Measurements from ENCODE around the gene KDM7A.

Gene KDM7A

DNA sequence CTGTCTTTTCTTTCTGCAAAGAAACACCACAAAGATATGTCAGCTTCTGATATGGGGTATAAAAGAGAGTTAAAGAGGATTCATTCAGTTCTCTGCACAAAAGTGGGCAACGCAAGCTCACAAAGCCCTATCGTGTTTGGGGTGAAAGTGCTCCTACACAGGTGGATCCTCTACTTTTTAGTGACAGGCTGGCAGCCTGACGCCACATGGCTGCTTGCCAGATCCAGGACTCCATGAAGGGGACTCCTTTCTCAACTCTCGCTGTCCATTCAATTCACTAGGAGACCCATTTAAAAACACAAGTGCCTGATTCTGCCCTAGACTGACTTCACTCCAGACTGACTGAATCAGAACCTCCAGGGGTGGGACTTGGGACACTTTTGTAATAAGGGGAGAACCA is 122.0 kb downstream of the KDM7A start:
- DNase-seq = no peak
- ATAC-seq = no peak

DNA sequence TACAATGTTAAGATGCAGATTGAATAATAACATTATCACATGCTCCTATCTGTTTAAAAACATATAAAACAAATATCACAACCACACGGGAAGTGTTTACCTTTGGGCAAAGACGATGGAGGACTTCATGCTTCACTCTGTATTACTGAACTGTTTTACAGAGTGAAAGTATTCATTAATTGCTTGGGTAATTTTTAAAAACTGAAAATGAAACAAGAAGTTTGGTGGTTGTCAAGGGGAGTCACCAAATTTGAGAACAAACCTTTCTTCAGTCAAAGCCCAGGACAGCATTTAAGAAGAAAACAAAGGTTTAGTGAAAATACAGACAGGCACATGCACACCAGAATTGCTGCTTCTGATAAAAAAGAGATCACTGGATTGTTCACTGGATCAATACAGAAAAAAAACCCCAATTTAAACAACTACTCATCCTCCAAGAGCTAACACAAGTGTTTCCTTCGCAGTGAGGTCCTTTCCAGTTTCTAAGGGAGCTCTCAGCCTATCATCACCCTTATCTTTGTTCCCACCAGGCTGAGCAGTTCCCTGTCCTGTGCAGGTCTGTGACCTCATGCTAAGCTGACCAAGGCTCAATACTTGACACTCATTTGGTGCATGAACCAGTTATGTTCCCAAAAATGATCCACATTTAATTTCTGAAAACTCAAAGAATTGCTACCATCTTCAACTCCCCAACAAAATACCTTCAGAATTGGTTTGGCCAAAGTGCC is 122.8 kb downstream of the KDM7A start:
- DNase-seq (no peak), ATAC-seq (no peak)

DNA sequence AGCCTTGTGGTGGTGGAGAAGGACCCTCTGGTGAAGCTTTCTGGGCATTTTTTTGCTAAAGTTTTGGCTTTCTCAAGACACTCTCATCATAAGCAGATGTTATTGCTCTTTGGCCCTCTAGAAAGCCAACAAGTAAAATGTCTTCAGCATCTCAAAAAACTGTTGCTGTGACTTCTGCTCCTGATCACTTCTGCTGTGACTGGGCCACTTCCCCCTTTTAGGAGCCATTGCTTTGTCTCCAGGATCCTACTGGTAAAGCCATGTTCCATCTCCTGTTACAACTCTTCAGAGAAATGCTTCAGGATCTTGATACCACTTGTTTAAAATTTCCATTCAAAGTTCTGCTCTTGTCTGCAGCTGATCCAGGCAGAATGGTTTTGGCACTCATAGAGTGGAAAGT is 125.0 kb downstream of the KDM7A start:
- DNase-seq (no peak), ATAC-seq (no peak)

DNA sequence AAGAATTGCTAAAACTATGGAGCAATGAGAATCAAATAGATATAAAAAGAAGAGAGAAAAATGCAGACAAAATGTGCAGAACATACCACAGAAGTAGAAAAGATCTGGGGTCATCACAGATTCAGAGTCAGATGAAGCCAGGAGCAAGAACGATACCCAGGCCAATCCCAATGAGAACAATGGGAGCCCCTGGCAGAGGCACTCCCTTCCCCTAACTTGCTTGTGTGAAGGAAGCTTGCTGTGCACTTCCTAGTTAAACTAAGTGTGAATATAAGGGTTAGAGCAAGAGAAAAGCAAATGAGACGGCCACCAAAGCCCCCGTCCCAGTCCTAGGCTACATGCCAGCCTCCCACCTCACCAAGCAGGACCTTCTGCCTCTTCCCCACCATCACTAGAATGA is 126.7 kb downstream of the KDM7A start:
- DNase-seq (no peak), ATAC-seq (no peak)

DNA sequence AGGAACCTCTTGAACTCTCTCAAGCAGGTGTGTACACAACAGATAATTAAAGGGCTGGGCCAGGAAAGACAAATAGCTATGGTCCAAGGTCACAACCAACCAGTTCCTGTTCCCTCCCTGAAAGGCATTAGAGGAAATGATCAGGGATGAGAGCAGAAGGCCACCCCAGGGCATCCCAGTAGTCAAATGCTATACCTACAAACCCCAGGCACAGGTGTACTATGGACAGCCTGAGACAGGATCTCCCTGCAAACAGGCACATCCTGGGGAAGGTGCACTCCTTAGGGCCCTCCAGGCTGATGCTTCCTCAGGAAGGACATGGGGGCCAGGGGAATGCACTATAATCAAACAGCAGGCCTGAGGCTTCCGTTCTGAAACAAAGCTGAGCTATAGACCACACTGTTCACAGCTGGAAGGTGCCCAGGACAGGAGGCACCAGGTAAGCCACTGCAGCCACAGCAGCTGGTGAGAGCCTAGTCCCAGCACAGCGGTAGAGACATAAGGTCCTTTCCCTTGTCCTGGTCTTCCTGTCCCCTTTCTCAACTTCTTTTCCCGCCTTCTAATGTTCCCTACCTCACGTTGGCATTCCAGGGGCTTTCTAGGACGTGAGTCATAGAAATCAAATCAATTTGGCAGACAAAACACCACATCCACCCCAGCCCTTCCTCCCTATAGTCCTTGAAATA is 127.3 kb downstream of the KDM7A start:
- ATAC-seq (no peak), DNase-seq (no peak)

DNA sequence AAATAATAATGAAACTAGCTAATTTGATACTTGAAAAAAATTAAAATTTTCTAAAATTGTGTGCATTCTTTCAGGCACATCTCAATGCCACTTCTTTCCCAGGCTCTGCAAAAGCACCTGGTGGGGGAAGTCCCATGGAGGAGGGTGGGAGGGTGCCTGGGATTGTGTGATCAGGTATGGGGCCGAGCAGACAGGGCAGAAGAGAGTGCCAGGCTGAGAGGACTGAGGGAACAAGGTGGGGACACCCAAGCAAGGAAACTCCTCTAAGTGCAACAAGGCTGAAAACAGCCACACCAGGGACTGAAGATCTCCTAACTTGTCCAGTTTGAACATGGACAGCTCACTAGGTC is 127.8 kb downstream of the KDM7A start:
- DNase-seq (no peak), ATAC-seq (no peak)

DNA sequence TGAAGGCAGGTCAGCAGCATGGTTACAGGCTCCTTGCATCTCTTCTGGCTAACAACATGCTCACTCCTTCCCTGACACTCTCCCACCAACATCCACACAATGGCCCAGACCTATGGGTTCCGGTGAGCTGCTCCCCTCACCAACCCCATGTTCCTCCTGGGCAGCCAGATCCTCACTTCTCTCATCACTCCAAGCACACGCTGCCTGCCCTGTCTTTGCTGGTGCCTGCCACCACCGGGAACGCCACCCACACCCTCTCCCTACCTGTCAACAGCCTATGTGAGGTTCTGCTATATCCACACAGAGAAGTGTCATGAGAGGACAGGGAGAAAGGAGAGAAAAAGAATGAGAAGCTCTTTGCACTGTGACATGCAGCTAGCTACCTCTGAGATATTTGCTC is 128.6 kb downstream of the KDM7A start:
- DNase-seq (no peak), ATAC-seq (no peak)

DNA sequence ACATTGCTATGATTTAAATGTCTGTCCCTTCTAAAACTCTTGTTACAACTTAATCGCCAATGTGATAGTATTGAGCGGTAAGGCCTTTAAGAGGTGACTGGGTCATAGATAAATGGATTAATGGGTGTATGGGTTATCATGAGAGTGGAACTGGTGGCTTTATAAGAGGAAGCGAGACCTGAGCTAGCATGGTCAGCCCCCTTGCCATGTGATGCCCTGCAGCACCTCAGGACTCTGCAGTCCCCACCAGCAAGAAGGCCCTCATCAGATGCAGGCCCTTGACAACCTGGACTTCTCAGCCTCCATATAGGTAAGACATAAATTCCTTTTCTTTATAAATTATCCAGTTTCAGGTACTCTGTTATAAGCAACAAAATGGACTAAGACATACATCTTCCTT is 129.6 kb downstream of the KDM7A start:
- no peak for ATAC-seq
- no peak for DNase-seq

DNA sequence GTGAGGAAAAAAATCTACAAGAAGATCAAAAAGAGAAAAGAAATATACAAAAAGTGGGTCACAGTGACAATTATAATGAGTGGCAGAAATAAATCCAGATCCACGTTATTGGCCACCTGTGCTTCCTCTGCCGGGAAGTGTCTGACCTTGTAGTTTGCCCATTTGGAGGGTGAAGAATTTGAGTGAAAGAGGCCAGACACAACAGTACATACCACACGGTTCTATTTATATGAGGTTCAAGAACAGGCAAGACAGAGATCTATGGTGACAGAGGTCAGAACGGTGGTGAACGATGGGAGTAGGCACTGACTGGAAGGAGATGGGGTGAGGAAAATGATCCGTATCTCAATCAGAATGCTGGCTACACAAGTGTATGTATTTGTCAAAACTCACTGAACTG is 131.1 kb downstream of the KDM7A start:
- DNase-seq = no peak
- no peak for ATAC-seq

DNA sequence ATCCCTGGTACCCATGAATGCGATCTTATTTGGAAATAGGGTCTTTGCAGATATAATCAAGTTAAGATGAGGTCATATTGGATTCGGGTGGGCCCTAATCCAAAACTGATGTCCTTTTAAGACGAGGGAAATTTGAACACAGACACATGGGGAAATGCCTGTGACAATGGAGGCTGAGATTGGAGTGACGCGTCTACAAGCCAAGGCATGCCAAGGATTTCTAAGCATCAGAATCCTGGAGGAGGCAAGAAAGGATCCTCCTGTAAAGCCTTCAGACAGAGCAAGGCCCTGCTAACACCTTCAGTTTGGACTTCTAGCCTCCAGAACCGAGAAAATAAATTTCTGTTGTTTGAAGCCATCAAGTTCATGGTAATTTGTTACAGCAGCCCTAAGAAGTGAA is 132.5 kb downstream of the KDM7A start:
- DNase-seq (no peak), ATAC-seq (no peak)

DNA sequence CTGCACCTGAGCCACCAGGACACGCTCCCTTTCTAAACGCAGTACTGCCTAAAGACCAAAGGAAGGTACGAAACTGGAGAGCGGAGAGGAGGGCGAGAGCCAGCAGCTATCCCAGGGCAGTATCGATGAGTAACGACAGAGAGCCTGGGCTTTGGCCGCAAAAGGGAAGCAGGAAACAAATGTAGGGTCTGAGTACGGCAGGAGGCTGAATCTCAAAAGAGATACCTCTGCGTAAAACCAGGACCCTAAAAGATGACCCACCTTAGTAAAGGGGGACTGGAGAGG is 134.5 kb downstream of the KDM7A start:
- DNase-seq = no peak
- ATAC-seq = no peak

DNA sequence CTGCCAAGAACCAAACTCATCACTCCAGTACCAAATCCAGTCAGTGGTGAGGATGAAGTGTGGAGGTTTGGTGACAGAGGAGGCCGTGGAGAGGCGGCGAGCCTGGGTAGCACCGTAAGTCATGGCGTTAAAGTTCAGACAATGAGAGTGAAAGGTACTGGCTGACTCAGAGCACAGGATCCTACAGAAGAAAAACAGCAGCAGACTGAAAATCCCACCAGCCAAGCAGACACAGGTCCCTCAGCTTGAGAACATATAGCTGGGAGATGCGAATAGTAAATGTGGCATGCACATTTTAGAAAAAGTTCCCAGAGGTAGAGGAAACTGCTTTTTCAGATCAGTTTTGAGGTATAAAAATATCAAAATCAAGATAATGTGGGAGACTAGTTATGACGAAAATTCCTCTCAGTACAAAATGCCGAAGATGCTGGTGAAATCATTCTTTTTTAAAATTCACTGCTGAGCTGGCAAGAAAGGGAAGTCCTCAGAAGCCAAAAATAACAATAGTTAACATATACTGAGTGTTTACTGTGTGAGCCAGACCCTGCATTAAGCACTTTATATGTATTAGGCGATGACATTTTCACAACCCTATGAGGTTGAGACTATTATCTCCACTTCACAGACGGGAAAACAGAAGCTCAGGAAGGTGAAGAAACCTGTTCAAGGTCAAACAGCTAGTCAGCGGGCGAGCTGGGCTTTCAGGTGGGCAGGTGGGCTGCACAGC is 135.0 kb downstream of the KDM7A start:
- no peak for ATAC-seq
- DNase-seq = no peak

DNA sequence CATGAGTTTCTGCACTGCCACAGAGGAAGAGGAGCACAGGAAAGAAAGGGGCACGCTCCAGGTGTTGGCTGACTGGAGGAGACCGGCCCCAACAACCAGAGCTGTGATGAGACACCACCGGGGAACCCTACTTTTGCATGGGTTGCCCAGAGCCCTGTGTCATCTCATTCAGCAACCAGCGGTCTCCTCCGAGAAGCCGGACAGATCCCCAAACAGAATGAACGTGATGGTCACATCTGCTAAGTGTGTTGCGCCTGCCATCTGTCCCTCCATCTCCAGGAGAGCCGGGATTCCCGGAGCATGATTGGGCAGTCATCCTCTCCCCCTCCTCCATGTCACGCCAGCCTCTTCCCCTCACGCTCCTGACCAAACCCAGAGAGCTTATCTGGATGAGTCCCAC is 136.9 kb downstream of the KDM7A start:
- ATAC-seq (no peak), DNase-seq (no peak)

DNA sequence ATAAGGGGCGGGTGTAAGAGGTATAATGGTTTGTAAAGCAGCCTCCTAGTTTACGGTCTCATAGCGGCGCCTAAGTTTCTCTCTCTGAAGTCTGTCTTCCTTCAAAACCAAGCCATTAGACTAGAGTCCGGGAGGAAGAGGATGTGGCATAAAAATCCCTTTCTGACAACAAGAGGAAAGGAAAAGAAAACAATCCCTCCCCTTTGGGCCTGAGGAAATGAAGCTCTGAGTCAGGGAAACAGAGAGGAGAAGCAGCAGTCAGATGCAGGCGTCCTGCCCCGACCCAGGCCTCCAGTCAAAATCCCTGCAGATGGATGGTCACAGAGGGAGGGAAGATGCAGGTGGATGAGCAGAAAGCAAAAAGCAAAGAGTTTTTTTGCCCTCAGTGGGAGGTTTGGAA is 137.7 kb downstream of the KDM7A start:
- DNase-seq (no peak), ATAC-seq (no peak)

DNA sequence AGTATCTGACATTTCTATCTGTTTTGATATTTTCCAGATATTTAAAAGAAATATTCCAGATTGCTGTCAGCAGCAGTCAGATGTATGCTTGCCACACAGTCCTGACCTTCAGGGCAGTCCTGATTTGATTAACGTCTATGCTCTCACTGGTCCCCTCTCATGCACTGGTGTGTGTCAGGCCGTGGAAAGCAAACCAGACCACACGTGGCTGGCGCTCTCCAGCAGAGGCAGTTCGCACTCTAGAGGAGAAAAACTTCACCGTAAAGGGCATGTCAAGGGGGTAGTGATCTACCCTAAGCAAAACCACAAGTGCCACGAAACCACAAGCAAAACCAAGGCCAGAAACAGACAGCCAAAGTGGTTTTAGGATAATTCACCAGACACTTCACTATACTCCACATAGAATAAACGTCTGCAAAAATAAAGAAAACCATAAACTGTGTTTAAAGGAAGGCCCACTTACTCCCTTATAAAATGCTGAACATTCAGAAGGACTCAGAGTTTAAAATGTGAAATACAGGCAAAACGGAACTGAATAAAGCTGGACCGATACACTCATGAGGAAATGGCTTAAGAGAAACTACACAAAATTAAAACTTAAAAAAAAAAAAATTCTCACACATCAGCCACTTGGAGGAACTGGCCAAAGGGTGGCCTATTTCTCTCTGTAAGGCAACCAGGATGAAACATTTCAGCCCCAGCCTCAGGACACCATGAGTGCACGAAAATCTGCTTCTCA is 140.4 kb downstream of the KDM7A start:
- peak; percentile 93 for ATAC-seq
- DNase-seq = peak; percentile 49

DNA sequence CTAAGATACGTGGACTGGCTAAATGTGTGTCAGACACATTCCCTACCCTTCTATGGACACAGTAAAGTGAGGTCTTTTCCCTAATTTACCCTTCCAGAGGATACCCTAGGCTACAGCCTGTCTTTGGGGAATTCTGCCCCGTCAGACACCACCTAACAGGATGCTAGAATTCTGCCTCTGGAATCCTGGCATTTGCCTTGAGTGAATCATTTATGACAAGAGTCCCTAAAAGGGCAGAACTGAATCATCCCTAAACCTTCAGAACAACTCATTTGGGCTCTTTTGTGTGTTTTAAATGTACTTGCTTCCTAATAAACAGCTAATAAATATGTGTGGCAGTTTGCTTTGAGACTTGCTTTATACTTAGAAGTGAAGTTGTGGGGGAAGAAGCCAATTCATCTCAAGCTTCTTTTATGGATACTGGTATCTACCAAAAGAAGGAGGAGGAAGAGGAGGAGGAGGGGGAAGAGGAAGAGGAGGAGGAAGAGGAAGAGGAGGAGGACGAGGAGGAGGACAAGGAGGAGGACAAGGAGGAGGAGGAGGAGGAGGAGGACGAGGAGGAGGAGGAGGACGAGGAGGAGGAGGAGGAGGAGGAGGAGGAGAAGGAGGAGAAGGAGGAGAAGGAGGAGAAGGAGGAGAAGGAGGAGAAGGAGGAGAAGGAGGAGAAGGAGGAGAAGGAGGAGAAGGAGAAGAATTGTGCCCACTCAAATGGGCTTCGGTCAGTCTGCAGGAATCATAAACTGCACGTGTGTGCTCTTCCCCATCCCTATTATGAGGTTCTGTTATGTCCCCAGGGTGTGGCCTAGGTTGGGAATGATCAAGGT is 141.2 kb downstream of the KDM7A start:
- DNase-seq (no peak), ATAC-seq (no peak)
